CD4-positive, alpha-beta T cell treated with Interleukin-15 for 4 hours (primary cell): Measurements from ENCODE around the gene EMC8.
"Not testable (repeated sequence)": the region's sequence is repeated elsewhere in the genome, so short reads cannot be mapped to it uniquely, and the experiment has no call there.

Source experiments
- DNase-seq: peaks from one replicate; pipeline ENCODE4 v3.0.0-alpha.2; 2020; ENCODE audit warnings: low spot score

EMC8 gene

GRCh38 chr16:85799497-85800320, at the start of gene EMC8, which contains the start of gene COX4I1:
TSS of gene EMC8 (minus strand) at chr16:85799544. CDS start at chr16:85799295, 249 bp downstream.
TSS of gene COX4I1 (plus strand) at chr16:85799695. CDS start at chr16:85801206, 1,511 bp downstream.
- peak; percentile 91 for DNase-seq

- DNase-seq, result no peak
Measured at GRCh38 chr16:85848986-85849385, 49.6 kb upstream of the EMC8 start.

DNA sequence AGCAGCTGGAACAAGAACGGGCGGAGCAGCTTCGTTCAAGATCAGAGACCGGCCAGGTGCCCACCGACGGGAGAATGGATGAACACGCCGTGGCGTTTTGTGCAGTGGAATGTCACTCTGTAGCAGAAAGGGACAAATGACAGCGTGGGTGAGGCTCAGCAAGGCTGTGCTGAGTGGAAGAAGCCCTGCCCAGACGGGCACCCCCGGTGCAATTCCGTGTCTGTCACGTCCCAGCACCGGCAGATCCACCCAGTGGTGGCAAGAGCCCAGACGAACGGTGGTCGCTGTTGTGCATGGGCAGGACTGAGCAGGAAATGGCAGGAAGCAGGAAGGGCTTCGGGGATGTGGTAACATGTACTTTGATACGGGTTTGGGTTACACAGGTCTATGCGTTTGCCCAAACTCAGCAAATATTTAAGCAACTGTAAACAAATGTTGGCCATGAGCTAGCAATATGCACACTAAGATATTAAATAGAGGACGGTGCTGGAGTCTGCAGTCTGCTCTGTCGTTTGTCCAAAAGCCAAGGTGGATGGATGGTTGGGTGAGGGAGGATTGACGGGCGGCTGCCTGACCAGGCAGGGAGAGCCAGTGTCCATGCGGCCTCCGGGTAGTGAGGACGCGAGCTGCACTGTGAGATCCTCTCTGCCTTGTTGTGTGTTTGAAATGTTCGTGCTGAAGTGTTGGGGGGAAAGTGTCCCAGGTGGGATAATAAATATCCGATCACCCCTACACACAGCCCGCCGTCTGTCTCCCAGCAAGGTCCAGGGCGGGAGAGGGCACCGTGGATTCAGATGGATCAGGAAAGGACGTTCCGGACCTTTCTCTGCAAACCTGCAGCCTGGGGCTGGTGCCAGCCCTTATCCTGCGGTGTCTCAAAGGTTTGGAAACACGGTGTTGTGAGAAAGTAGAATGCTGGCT, 48.6 kb upstream of the EMC8 start:
- no peak for DNase-seq

- no peak for DNase-seq
Measured at GRCh38 chr16:85847036-85847435, 47.7 kb upstream of the EMC8 start.

GRCh38 chr16:85846461-85846860, 47.1 kb upstream of the EMC8 start:
- no peak for DNase-seq

DNA sequence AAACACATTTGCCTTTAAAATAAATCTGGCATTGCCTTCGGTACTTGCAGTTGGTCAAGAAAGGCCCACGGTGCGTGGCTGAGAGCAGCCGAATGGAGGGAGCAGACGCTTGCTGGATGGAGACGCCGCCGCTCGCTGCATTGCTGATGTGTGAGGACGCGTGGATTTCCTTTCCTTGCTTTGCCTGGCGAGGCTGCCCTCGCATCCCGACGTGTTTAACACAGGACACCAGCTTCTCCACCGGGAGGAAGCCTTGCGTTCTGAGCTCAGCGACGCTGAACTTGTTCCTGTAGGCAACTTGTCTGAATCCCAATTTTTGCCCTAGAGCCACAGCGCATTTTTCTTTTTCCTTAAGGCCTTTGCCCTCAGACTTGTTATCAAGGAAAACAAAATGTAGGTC, 45.9 kb upstream of the EMC8 start:
- DNase-seq, result no peak

DNA sequence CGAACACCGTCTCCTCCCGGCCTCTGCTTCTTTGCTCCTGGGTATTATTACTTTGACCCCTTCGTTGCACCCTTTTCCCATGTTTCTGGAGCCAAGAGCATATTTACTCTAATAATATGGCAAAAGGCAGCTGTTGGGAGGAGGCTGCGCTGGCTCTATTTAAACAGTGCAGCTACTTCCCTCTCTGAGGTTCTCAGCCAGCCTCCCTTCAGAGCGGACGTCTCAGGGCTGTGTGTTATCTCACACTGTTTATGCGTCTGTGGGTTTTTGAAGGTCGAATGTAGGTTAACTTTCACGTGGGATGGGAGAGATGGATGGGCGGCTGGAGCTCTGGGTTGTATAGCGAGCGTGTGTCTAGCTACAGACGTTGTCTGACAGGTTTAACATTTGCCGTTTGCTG, 45.4 kb upstream of the EMC8 start:
- no peak for DNase-seq

- DNase-seq, result no peak
Measured at GRCh38 chr16:85844169-85844481, 44.8 kb upstream of the EMC8 start.

GRCh38 chr16:85843471-85844168, 44.3 kb upstream of the EMC8 start:
- DNase-seq, result no peak

DNA sequence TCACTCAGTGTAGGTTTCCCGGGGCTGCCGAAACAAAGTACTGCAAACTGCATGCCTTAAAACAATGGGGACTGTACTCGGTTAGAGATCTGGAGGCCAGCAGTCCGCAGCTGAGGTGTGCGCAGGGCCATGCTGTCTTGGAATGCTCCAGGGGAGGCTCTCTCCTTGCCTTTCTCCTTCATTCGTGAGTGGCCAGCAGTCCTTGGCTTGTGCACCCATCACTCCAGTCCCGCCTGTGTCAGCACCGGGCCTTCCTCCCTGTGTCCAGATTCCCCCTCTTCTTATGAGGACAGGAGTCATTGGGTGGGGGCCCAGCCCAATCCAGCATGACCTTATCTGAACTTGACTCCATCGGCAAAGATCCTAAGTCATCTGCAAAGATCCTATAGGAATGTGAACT, 43.5 kb upstream of the EMC8 start:
- DNase-seq, result no peak

DNA sequence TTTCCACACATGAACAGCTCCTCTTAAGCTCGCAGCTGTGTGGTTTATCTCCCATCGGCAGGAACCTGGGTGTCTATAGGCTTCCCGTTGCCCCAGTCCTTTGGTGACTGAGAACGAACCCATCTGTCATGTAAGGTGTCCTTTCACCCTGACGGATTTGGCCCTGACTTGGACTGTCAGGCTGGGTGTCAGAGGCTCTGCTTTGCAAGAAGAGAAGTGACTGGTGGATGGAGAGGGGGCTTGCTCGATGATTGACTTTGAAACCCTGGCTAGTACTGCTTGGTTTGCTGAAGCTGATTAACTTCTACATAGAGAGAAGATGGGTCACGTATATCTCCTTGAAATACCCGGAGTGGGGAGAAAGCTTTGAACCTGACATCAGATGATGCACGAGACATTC, 43.1 kb upstream of the EMC8 start:
- DNase-seq, result no peak

- DNase-seq, result no peak
Measured at GRCh38 chr16:85840801-85841200, 41.5 kb upstream of the EMC8 start.

- DNase-seq, result no peak
Measured at GRCh38 chr16:85840395-85840794, 41.1 kb upstream of the EMC8 start.

DNA sequence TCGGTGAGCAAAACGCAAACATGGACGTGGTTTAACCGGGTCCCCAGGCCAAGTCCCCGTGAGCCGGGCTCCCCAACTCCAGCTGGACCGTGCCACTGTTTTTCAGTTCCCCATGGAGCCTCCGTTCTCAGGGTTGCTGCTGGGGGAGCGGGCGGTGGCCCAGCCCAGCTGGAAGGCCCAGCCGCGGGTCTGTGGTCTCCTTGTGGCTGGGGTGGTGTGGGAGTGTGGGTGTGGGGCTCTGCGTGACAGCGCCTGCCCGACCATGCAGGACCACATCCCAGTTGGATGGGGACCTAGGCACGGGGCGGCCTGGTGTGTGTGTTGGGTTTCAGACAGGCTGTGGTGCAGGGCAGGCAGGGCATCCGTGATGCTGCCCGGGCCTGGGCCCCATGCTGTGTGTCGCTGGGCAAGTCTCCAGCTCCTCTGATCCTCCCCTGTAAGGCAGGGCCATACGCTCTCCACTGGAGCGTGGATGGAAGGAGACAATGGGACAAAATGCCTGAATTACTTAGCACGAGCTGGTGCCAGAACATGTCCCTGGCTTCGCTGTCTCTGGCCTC, 40.4 kb upstream of the EMC8 start:
- no peak for DNase-seq

DNA sequence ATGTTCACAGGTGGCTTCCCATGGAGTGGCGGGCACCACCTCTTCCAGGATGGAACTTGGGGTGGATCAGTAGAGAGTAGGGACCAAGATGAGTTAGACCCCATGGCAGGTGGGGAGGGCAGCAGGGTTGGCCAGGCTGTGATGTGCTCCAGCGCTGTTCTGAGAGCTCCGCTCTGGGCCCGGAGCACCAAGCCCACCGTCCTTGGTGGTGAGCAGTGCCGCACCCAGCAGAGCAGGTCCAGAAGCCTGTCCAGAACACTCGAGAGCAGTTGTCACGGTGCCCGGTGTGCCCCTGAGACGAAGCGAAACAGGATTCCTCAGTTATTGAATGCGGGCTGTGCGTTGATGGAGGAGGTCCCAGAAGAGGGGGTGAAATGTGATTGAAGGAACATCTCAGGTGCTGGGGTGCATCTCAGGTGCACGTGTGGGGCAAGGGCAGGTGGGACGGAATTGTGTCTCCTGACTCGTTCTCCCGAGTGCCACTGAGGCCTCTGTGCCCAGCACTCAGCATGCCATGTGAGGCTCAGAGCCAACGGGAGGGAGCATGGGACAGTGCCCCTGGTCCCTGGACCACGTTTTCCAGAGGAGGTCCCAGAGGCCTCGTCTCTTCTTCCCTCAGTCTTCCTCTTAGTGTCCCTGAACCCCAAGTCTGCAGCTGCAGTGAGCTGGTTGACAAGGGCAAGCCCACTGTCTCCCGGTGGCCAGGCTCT, 39.7 kb upstream of the EMC8 start:
- DNase-seq, result no peak

- DNase-seq, result no peak
Measured at GRCh38 chr16:85838381-85838780, 39.0 kb upstream of the EMC8 start.

- not testable (repeated sequence) for DNase-seq
Measured at GRCh38 chr16:85837654-85838053, 38.3 kb upstream of the EMC8 start.

- no peak for DNase-seq
Measured at GRCh38 chr16:85836706-85837582, 37.6 kb upstream of the EMC8 start.

- DNase-seq, result no peak
Measured at GRCh38 chr16:85835956-85836705, 36.8 kb upstream of the EMC8 start.
